ENCODE measurements around the gene MCTP2. TPM values are rescaled to one million over a fixed set of nuclear protein-coding genes. Genes with fewer than 3 reads are reported as not detected.

Gene MCTP2
- total and polyA plus RNA-seq, 9 of the 15 experiments (the other 6 are each of a cell fraction or from before 2014, with no cell fraction given): 0.07 TPM; not detected in 8

GRCh38 chr15:94324117-94324826 is 92.9 kb downstream of the MCTP2 start (continued):
- TF ChIP-seq CTCF (IDR thresholded peaks at IDR 0.05 in 2 of 3, conservative IDR thresholded peaks at IDR 0.05 in 1 of 3; ENCODE audit: insufficient read depth in 2 of 3, low read depth in 1 of 3, low read length in 3 of 3): peak; percentile 65 to 83 (median 80)
- TF ChIP-seq CSDE1 (IDR thresholded peaks at IDR 0.05): no peak
- peak; percentile 50 to 74 for TF ChIP-seq RAD21 (CRISPR knock-in tag; conservative IDR thresholded peaks at IDR 0.05 in 1 of 2, IDR thresholded peaks at IDR 0.05 in 1 of 2)
- no peak for TF ChIP-seq ELK3 (CRISPR knock-in tag; IDR thresholded peaks at IDR 0.05)
- TF ChIP-seq, protein P1, sequence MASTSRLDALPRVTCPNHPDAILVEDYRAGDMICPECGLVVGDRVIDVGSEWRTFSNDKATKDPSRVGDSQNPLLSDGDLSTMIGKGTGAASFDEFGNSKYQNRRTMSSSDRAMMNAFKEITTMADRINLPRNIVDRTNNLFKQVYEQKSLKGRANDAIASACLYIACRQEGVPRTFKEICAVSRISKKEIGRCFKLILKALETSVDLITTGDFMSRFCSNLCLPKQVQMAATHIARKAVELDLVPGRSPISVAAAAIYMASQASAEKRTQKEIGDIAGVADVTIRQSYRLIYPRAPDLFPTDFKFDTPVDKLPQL (IDR thresholded peaks at IDR 0.05; ENCODE audit: extremely low read depth, insufficient read length): no peak
- TF ChIP-seq YY1 (IDR thresholded peaks at IDR 0.05; ENCODE audit: borderline replicate concordance in 1 of 3, control insufficient read depth in 1 of 3, extremely low read depth in 1 of 3, insufficient read depth in 3 of 3, insufficient read length in 1 of 3, insufficient replicate concordance in 2 of 3, low read depth in 1 of 3, low read length in 2 of 3): no peak
- TF ChIP-seq NCOA2 (IDR thresholded peaks at IDR 0.05; ENCODE audit: partially characterized antibody in 2 of 2): no peak
- no peak for TF ChIP-seq HDAC2 (IDR thresholded peaks at IDR 0.05)
- 0 out of 2 replicates have a peak, but pooled peaks have one; percentile 28 for TF ChIP-seq ZHX1 (conservative IDR thresholded peaks at IDR 0.05; ENCODE audit: low read length)
- peak; percentile 66 for TF ChIP-seq SMC3 (conservative IDR thresholded peaks at IDR 0.05; ENCODE audit: insufficient read depth, low read depth, low read length)

All from K562 (cell line).